Measurements from ENCODE around the gene MIAT.
"Not testable (repeated sequence)": the region's sequence is repeated elsewhere in the genome, so short reads cannot be mapped to it uniquely, and the experiment has no call there.

The MIAT gene

GRCh38 chr22:26691377-26691716 is 34.0 kb downstream of the MIAT start:
- Mint-ChIP-seq H3K36me3 (peaks cover 21% of the 10 kb centered on the region), H3K4me3 (no peak overlapping the region), H3K9me3 (no peaks in the 10 kb centered on the region)

GRCh38 chr22:26692215-26692614 is 34.8 kb downstream of the MIAT start:
- Mint-ChIP-seq H3K27ac (no peak overlapping the region), H3K27me3 (no peaks in the 10 kb centered on the region), H3K9me3 (no peaks in the 10 kb centered on the region), H3K4me3 (no peak overlapping the region), H3K4me1 (peaks cover 86% of the 10 kb centered on the region), H3K36me3 (peaks cover 21% of the 10 kb centered on the region)

More at GRCh38 chr22:26691377-26691716, 34.0 kb downstream of the MIAT start:
- Mint-ChIP-seq H3K27ac (peak overlapping the region; percentile 53), H3K27me3 (no peaks in the 10 kb centered on the region), H3K4me1 (peaks cover 86% of the 10 kb centered on the region)

- H3K4me3 Mint-ChIP-seq, result no peak overlapping the region
- peaks cover 62% of the 10 kb centered on the region for H3K4me1 Mint-ChIP-seq
- H3K27me3 Mint-ChIP-seq, result no peaks in the 10 kb centered on the region
- H3K36me3 Mint-ChIP-seq, result peaks cover 38% of the 10 kb centered on the region
- no peak overlapping the region for H3K27ac Mint-ChIP-seq
- H3K9me3 Mint-ChIP-seq, result no peaks in the 10 kb centered on the region
These were observed 39.8 kb downstream of the MIAT start for GRCh38 chr22:26697151-26697550.

- peaks cover 51% of the 10 kb centered on the region for H3K4me1 Mint-ChIP-seq
- H3K27ac Mint-ChIP-seq, result no peak overlapping the region
- H3K9me3 Mint-ChIP-seq, result no peaks in the 10 kb centered on the region
- no peaks in the 10 kb centered on the region for H3K27me3 Mint-ChIP-seq
- H3K4me3 Mint-ChIP-seq, result no peak overlapping the region
- H3K36me3 Mint-ChIP-seq, result peaks cover 29% of the 10 kb centered on the region
These were observed 43.1 kb downstream of the MIAT start for GRCh38 chr22:26700462-26700861.

- no peak overlapping the region for H3K27ac Mint-ChIP-seq
- peaks cover 51% of the 10 kb centered on the region for H3K4me1 Mint-ChIP-seq
- H3K36me3 Mint-ChIP-seq, result peaks cover 29% of the 10 kb centered on the region
- no peak overlapping the region for H3K4me3 Mint-ChIP-seq
- H3K27me3 Mint-ChIP-seq, result no peaks in the 10 kb centered on the region
- H3K9me3 Mint-ChIP-seq, result no peaks in the 10 kb centered on the region
These were observed 43.5 kb downstream of the MIAT start for GRCh38 chr22:26700886-26701285.

GRCh38 chr22:26701323-26701722 is 43.9 kb downstream of the MIAT start:
- Mint-ChIP-seq H3K27ac (no peak overlapping the region), H3K9me3 (no peaks in the 10 kb centered on the region), H3K36me3 (peaks cover 30% of the 10 kb centered on the region), H3K27me3 (no peaks in the 10 kb centered on the region), H3K4me3 (no peak overlapping the region), H3K4me1 (peaks cover 49% of the 10 kb centered on the region)

- H3K9me3 Mint-ChIP-seq, result no peaks in the 10 kb centered on the region
- H3K27ac Mint-ChIP-seq, result no peak overlapping the region
- no peaks in the 10 kb centered on the region for H3K27me3 Mint-ChIP-seq
- peaks cover 47% of the 10 kb centered on the region for H3K4me1 Mint-ChIP-seq
- H3K4me3 Mint-ChIP-seq, result no peak overlapping the region
- peaks cover 39% of the 10 kb centered on the region for H3K36me3 Mint-ChIP-seq
These were observed 45.8 kb downstream of the MIAT start for GRCh38 chr22:26702906-26703830.

GRCh38 chr22:26705379-26705778 is 48.0 kb downstream of the MIAT start:
- H3K4me3 Mint-ChIP-seq, H3K9me3 Mint-ChIP-seq, H3K27me3 Mint-ChIP-seq: not testable (repeated sequence)
- peaks cover 47% of the 10 kb centered on the region for H3K4me1 Mint-ChIP-seq
- H3K27ac Mint-ChIP-seq, result peak overlapping the region; percentile 12
- peaks cover 29% of the 10 kb centered on the region for H3K36me3 Mint-ChIP-seq

GRCh38 chr22:26707090-26707489 is 49.7 kb downstream of the MIAT start:
- no peaks in the 10 kb centered on the region for H3K9me3 Mint-ChIP-seq
- H3K4me3 Mint-ChIP-seq, result no peak overlapping the region
- no peak overlapping the region for H3K27ac Mint-ChIP-seq
- H3K4me1 Mint-ChIP-seq, result peaks cover 64% of the 10 kb centered on the region
- H3K36me3 Mint-ChIP-seq, result peaks cover 27% of the 10 kb centered on the region
- no peaks in the 10 kb centered on the region for H3K27me3 Mint-ChIP-seq

GRCh38 chr22:26707581-26707980 is 50.2 kb downstream of the MIAT start:
- Mint-ChIP-seq H3K9me3 (no peaks in the 10 kb centered on the region), H3K4me1 (peaks cover 64% of the 10 kb centered on the region), H3K27me3 (no peaks in the 10 kb centered on the region), H3K36me3 (peaks cover 27% of the 10 kb centered on the region), H3K27ac (peak overlapping the region; percentile 71), H3K4me3 (no peak overlapping the region)

- H3K27me3 Mint-ChIP-seq, result no peaks in the 10 kb centered on the region
- no peaks in the 10 kb centered on the region for H3K9me3 Mint-ChIP-seq
- H3K27ac Mint-ChIP-seq, result no peak overlapping the region
- no peak overlapping the region for H3K4me3 Mint-ChIP-seq
- peaks cover 28% of the 10 kb centered on the region for H3K36me3 Mint-ChIP-seq
- H3K4me1 Mint-ChIP-seq, result peaks cover 63% of the 10 kb centered on the region
These were observed 51.0 kb downstream of the MIAT start for GRCh38 chr22:26708256-26709009.

- Mint-ChIP-seq H3K36me3 (peaks cover 31% of the 10 kb centered on the region), H3K9me3 (no peaks in the 10 kb centered on the region), H3K27me3 (no peaks in the 10 kb centered on the region), H3K27ac (no peak overlapping the region), H3K4me1 (peaks cover 62% of the 10 kb centered on the region), H3K4me3 (no peak overlapping the region)
These were observed 52.4 kb downstream of the MIAT start for GRCh38 chr22:26709617-26710390.

GRCh38 chr22:26711205-26711963 is 54.0 kb downstream of the MIAT start:
- H3K4me1 Mint-ChIP-seq, result peaks cover 56% of the 10 kb centered on the region
- peak overlapping the region; percentile 21 for H3K27ac Mint-ChIP-seq
- H3K36me3 Mint-ChIP-seq, result peaks cover 26% of the 10 kb centered on the region
- H3K9me3 Mint-ChIP-seq, result no peaks in the 10 kb centered on the region
- no peak overlapping the region for H3K4me3 Mint-ChIP-seq
- no peaks in the 10 kb centered on the region for H3K27me3 Mint-ChIP-seq

- Mint-ChIP-seq H3K27me3 (no peaks in the 10 kb centered on the region), H3K9me3 (no peaks in the 10 kb centered on the region), H3K36me3 (peaks cover 22% of the 10 kb centered on the region), H3K27ac (no peak overlapping the region), H3K4me3 (no peak overlapping the region), H3K4me1 (peaks cover 56% of the 10 kb centered on the region)
These were observed 54.8 kb downstream of the MIAT start for GRCh38 chr22:26712158-26712557.

Measured in activated naive CD4-positive, alpha-beta T cell treated with anti-CD3 and anti-CD28 coated beads, Interleukin-2, amount 50 U/mL, for 24 hours (primary cell).